ENCODE data around the gene UGT2B15. TPM values are rescaled to one million over a fixed set of nuclear protein-coding genes. Genes with fewer than 3 reads are reported as not detected.
"Not testable (repeated sequence)": the region's sequence is repeated elsewhere in the genome, so short reads cannot be mapped to it uniquely, and the experiment has no call there.

UGT2B15 gene
- total and polyA plus RNA-seq, 3 experiments from 2014 or later = not detected

- no peaks in the 10 kb centered on the region for H3K27me3 Mint-ChIP-seq
- no peak for DNase-seq
- no peaks in the 10 kb centered on the region for H3K9me3 Mint-ChIP-seq
- CTCF ChIA-PET = no interaction called here
- H3K9me3 ChIP-seq (ENCODE audit: low read length) = no peaks in the 10 kb centered on the region
- no peak overlapping the region for H3K4me3 Mint-ChIP-seq
- no peak overlapping the region for H3K27ac Mint-ChIP-seq
- H3K27ac ChIP-seq (ENCODE audit: low read depth, low read length) = no peak overlapping the region
- no peaks in the 10 kb centered on the region for H3K27me3 ChIP-seq (ENCODE audit: insufficient read depth, low read length, poor library complexity, severe bottlenecking)
- POLR2A ChIA-PET = no interaction called here
- no peaks in the 10 kb centered on the region for H3K4me1 ChIP-seq (ENCODE audit: insufficient read depth, low read length)
- H3K4me1 Mint-ChIP-seq = no peaks in the 10 kb centered on the region
- no peaks in the 10 kb centered on the region for H3K36me3 ChIP-seq (ENCODE audit: insufficient read depth, low read length)
- H3K36me3 Mint-ChIP-seq = no peaks in the 10 kb centered on the region
- no peak overlapping the region for H3K4me3 ChIP-seq (ENCODE audit: low read length)
These were observed 40.1 kb downstream of the UGT2B15 start for GRCh38 chr4:68630371-68630770.

DNA sequence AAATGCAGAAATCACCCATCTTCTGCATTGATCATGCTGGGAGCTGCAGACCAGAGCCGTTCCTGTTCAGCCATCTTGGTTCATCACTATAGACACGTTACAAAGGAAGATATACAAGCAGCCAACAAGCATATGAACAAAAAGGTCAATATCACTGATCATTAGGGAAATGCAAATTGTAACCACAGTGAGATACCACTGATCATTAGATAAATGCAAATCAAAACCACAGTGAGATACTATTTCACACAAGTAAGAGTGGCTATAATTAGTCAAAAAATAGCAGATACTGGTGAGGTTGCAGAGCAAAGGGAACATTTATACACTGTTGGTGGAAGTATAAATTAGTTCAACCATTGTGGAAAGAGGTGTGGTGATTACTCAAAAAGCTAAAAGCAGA, 47.7 kb downstream of the UGT2B15 start:
- H3K4me3 ChIP-seq (ENCODE audit: low read length); H3K36me3 Mint-ChIP-seq; H3K36me3 ChIP-seq (ENCODE audit: insufficient read depth, low read length); POLR2A ChIA-PET; DNase-seq; H3K27ac ChIP-seq (ENCODE audit: low read depth, low read length); H3K27me3 ChIP-seq (ENCODE audit: insufficient read depth, low read length, poor library complexity, severe bottlenecking); CTCF ChIA-PET; H3K27ac Mint-ChIP-seq; H3K9me3 Mint-ChIP-seq; H3K4me1 ChIP-seq (ENCODE audit: insufficient read depth, low read length); H3K27me3 Mint-ChIP-seq; H3K9me3 ChIP-seq (ENCODE audit: low read length); H3K4me3 Mint-ChIP-seq: not testable (repeated sequence)
- peaks cover 0 to 13% (median 0%) of the 10 kb centered on the region in 3 donors for H3K4me1 Mint-ChIP-seq

GRCh38 chr4:68617003-68617698, 53.3 kb downstream of the UGT2B15 start:
- H3K4me3 Mint-ChIP-seq = no peak overlapping the region
- no peak overlapping the region for H3K4me3 ChIP-seq (ENCODE audit: low read length)
- DNase-seq = no peak
- no peaks in the 10 kb centered on the region for H3K9me3 Mint-ChIP-seq
- H3K4me1 ChIP-seq (ENCODE audit: insufficient read depth, low read length) = no peaks in the 10 kb centered on the region
- H3K36me3 Mint-ChIP-seq = no peaks in the 10 kb centered on the region
- H3K27me3 Mint-ChIP-seq = peaks cover 0 to 3% of the 10 kb centered on the region in 2 donors
- POLR2A ChIA-PET = no interaction called here
- no peaks in the 10 kb centered on the region for H3K9me3 ChIP-seq (ENCODE audit: low read length)
- CTCF ChIA-PET = no interaction called here
- no peaks in the 10 kb centered on the region for H3K27me3 ChIP-seq (ENCODE audit: insufficient read depth, low read length, poor library complexity, severe bottlenecking)
- peaks cover 0 to 8% (median 0%) of the 10 kb centered on the region in 3 donors for H3K4me1 Mint-ChIP-seq
- H3K27ac Mint-ChIP-seq = no peak overlapping the region
- H3K27ac ChIP-seq (ENCODE audit: low read depth, low read length) = no peak overlapping the region
- H3K36me3 ChIP-seq (ENCODE audit: insufficient read depth, low read length) = no peaks in the 10 kb centered on the region

- DNase-seq = no peak
- no peak overlapping the region for H3K4me3 ChIP-seq (ENCODE audit: low read length)
- H3K9me3 ChIP-seq (ENCODE audit: low read length) = no peaks in the 10 kb centered on the region
- H3K36me3 ChIP-seq (ENCODE audit: insufficient read depth, low read length) = no peaks in the 10 kb centered on the region
- no peaks in the 10 kb centered on the region for H3K4me1 Mint-ChIP-seq
- no peaks in the 10 kb centered on the region for H3K36me3 Mint-ChIP-seq
- H3K27ac Mint-ChIP-seq = no peak overlapping the region
- H3K9me3 Mint-ChIP-seq = no peaks in the 10 kb centered on the region
- no peak overlapping the region for H3K27ac ChIP-seq (ENCODE audit: low read depth, low read length)
- no peak overlapping the region for H3K4me3 Mint-ChIP-seq
- ChIA-PET POLR2A (no interaction called here), CTCF (no interaction called here)
- H3K27me3 Mint-ChIP-seq = peaks cover 0 to 3% of the 10 kb centered on the region in 2 donors
- no peaks in the 10 kb centered on the region for H3K4me1 ChIP-seq (ENCODE audit: insufficient read depth, low read length)
- no peaks in the 10 kb centered on the region for H3K27me3 ChIP-seq (ENCODE audit: insufficient read depth, low read length, poor library complexity, severe bottlenecking)
These were observed 54.6 kb downstream of the UGT2B15 start for GRCh38 chr4:68615699-68616422.

- no peaks in the 10 kb centered on the region for H3K36me3 Mint-ChIP-seq
- H3K4me1 ChIP-seq (ENCODE audit: insufficient read depth, low read length) = no peaks in the 10 kb centered on the region
- no peak overlapping the region for H3K4me3 ChIP-seq (ENCODE audit: low read length)
- CTCF ChIA-PET = no interaction called here
- no peaks in the 10 kb centered on the region for H3K9me3 Mint-ChIP-seq
- no peaks in the 10 kb centered on the region for H3K4me1 Mint-ChIP-seq
- no peaks in the 10 kb centered on the region for H3K36me3 ChIP-seq (ENCODE audit: insufficient read depth, low read length)
- no peaks in the 10 kb centered on the region for H3K27me3 ChIP-seq (ENCODE audit: insufficient read depth, low read length, poor library complexity, severe bottlenecking)
- POLR2A ChIA-PET = no interaction called here
- H3K27me3 Mint-ChIP-seq = peaks cover 1 to 12% of the 10 kb centered on the region in 2 donors
- H3K9me3 ChIP-seq (ENCODE audit: low read length) = no peaks in the 10 kb centered on the region
- H3K27ac ChIP-seq (ENCODE audit: low read depth, low read length) = no peak overlapping the region
- no peak for DNase-seq
- H3K27ac Mint-ChIP-seq = no peak overlapping the region
- H3K4me3 Mint-ChIP-seq = no peak overlapping the region
These were observed 56.7 kb downstream of the UGT2B15 start for GRCh38 chr4:68613752-68614151.

GRCh38 chr4:68606240-68606639, 64.2 kb downstream of the UGT2B15 start:
- Mint-ChIP-seq H3K4me1 (no peaks in the 10 kb centered on the region), H3K27ac (no peak overlapping the region), H3K36me3 (peaks cover 0 to 3% (median 2%) of the 10 kb centered on the region in 3 donors), H3K4me3 (no peak overlapping the region), H3K27me3 (peaks cover 2 to 13% of the 10 kb centered on the region in 2 donors), H3K9me3 (peaks cover 0 to 2% (median 0%) of the 10 kb centered on the region in 5 donors)
- H3K9me3 ChIP-seq (ENCODE audit: low read length) = no peaks in the 10 kb centered on the region
- no peaks in the 10 kb centered on the region for H3K27me3 ChIP-seq (ENCODE audit: insufficient read depth, low read length, poor library complexity, severe bottlenecking)
- no peak overlapping the region for H3K27ac ChIP-seq (ENCODE audit: low read depth, low read length)
- H3K4me1 ChIP-seq (ENCODE audit: insufficient read depth, low read length) = no peaks in the 10 kb centered on the region
- DNase-seq = no peak
- ChIA-PET POLR2A (no interaction called here), CTCF (no interaction called here)
- H3K36me3 ChIP-seq (ENCODE audit: insufficient read depth, low read length) = no peaks in the 10 kb centered on the region
- no peak overlapping the region for H3K4me3 ChIP-seq (ENCODE audit: low read length)

DNA sequence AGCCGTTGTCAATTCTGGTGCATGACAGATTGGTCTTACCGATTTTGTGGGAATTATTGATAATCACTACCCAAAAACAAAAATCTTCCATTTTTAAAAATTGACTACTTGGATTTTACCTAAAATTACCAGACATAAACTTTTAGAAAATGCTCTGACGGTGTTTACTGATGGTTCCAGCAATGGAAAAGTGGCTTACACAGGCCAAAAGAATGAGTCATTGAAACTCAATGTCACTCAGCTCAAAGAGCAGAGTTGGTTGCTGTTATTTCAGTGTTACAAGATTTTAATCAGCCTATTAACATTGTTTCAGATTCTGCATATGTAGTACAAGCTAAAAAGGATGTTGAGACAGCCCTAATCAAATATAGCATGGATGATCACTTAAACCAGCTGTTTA, 71.3 kb downstream of the UGT2B15 start:
- Mint-ChIP-seq H3K27me3 (peaks cover 0 to 1% of the 10 kb centered on the region in 2 donors), H3K36me3 (no peaks in the 10 kb centered on the region), H3K27ac (no peak overlapping the region), H3K9me3 (peaks cover 0 to 2% (median 0%) of the 10 kb centered on the region in 5 donors), H3K4me1 (no peaks in the 10 kb centered on the region), H3K4me3 (no peak overlapping the region)
- Histone ChIP-seq H3K27me3 (ENCODE audit: insufficient read depth, low read length, poor library complexity, severe bottlenecking) (no peaks in the 10 kb centered on the region), H3K9me3 (ENCODE audit: low read length) (no peaks in the 10 kb centered on the region), H3K4me1 (ENCODE audit: insufficient read depth, low read length) (no peaks in the 10 kb centered on the region), H3K27ac (ENCODE audit: low read depth, low read length) (no peak overlapping the region), H3K4me3 (ENCODE audit: low read length) (no peak overlapping the region), H3K36me3 (ENCODE audit: insufficient read depth, low read length) (no peaks in the 10 kb centered on the region)
- POLR2A ChIA-PET = no interaction called here
- no peak for DNase-seq
- CTCF ChIA-PET = no interaction called here

DNA sequence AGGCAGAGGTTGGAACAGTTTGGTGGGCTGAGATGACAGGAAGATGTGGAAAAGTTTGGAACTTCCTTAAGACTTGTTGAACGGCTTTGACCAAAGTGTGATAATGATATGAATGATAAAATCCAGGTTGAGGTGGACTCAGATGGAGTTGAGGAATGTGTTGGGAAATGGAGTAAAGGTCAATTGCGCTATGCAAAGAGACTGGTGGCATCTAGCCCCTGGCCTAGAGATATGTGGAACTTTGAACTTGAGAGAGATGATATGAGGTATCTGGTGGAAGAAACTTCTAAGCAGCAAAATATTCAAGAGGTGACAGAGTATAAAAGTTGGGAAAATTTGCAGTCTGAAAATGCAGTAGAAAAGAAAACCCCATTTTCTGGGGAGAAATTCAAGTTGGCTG, 73.0 kb downstream of the UGT2B15 start:
- H3K36me3 ChIP-seq (ENCODE audit: insufficient read depth, low read length) = no peaks in the 10 kb centered on the region
- no peak for DNase-seq
- Mint-ChIP-seq H3K4me1 (no peaks in the 10 kb centered on the region), H3K27ac (no peak overlapping the region), H3K27me3 (peaks cover 0 to 1% of the 10 kb centered on the region in 2 donors), H3K36me3 (no peaks in the 10 kb centered on the region), H3K9me3 (peaks cover 0 to 2% (median 0%) of the 10 kb centered on the region in 5 donors), H3K4me3 (no peak overlapping the region)
- ChIA-PET CTCF (no interaction called here), POLR2A (no interaction called here)
- no peaks in the 10 kb centered on the region for H3K9me3 ChIP-seq (ENCODE audit: low read length)
- no peaks in the 10 kb centered on the region for H3K4me1 ChIP-seq (ENCODE audit: insufficient read depth, low read length)
- no peak overlapping the region for H3K4me3 ChIP-seq (ENCODE audit: low read length)
- no peaks in the 10 kb centered on the region for H3K27me3 ChIP-seq (ENCODE audit: insufficient read depth, low read length, poor library complexity, severe bottlenecking)
- no peak overlapping the region for H3K27ac ChIP-seq (ENCODE audit: low read depth, low read length)

Measured in CD8-positive, alpha-beta memory T cell (primary cell).